Epidermal melanocyte (primary cell): ENCODE results near the gene SEC24D.

ENCODE experiments used
- DNase-seq: peaks from one replicate; pipeline ENCODE4 v3.0.0; 2011; ENCODE audit warnings: low spot score; ENCODE audit not compliant: insufficient read length

The SEC24D gene

GRCh38 chr4:118845552-118846050, 9.7 kb upstream of the SEC24D start:
- DNase-seq, result no peak

- DNase-seq, result no peak
These were observed 7.3 kb upstream of the SEC24D start for GRCh38 chr4:118843237-118843636.

GRCh38 chr4:118842055-118842454, 6.1 kb upstream of the SEC24D start:
- DNase-seq, result no peak

GRCh38 chr4:118839221-118839927, 3.4 kb upstream of the SEC24D start:
- DNase-seq, result no peak

- no peak for DNase-seq
These were observed 1.2 kb upstream of the SEC24D start for GRCh38 chr4:118837121-118837507.

- DNase-seq, result peak; percentile 20
These were observed 585 bp upstream of the SEC24D start for GRCh38 chr4:118836301-118837120.

- no peak for DNase-seq
These were observed 861 bp downstream of the SEC24D start for GRCh38 chr4:118834960-118835569.

GRCh38 chr4:118834070-118834469, 1.9 kb downstream of the SEC24D start:
- DNase-seq, result no peak

GRCh38 chr4:118833192-118833820, 2.6 kb downstream of the SEC24D start:
- no peak for DNase-seq

- no peak for DNase-seq
These were observed 6.8 kb downstream of the SEC24D start for GRCh38 chr4:118829107-118829506.

GRCh38 chr4:118826723-118827444, 9.0 kb downstream of the SEC24D start:
- no peak for DNase-seq

- no peak for DNase-seq
These were observed 10.1 kb downstream of the SEC24D start for GRCh38 chr4:118825799-118826198.

- no peak for DNase-seq
These were observed 11.8 kb downstream of the SEC24D start for GRCh38 chr4:118824141-118824540.

GRCh38 chr4:118823471-118823870, 12.5 kb downstream of the SEC24D start:
- no peak for DNase-seq

- no peak for DNase-seq
These were observed 14.2 kb downstream of the SEC24D start for GRCh38 chr4:118821590-118822293.

- no peak for DNase-seq
These were observed 18.6 kb downstream of the SEC24D start for GRCh38 chr4:118817178-118817930.

GRCh38 chr4:118816538-118817177, 19.3 kb downstream of the SEC24D start:
- DNase-seq, result no peak

GRCh38 chr4:118814891-118815290, 21.0 kb downstream of the SEC24D start:
- DNase-seq, result no peak

GRCh38 chr4:118814058-118814457, 21.9 kb downstream of the SEC24D start:
- no peak for DNase-seq
